HG02943 (cell line): ENCODE measurements around the gene POC5.

ENCODE experiments used
- ATAC-seq: cut with Tn5 transposase; IDR thresholded peaks from one replicate; pipeline ENCODE4 v1.9.1; 2021; ENCODE audit warnings: mild to moderate bottlenecking, low read depth, moderate library complexity; ENCODE audit not compliant: unreplicated experiment

The POC5 gene

GRCh38 chr5:75662061-75662460 lies 55.2 kb downstream of the POC5 start:
- ATAC-seq, result no peak

GRCh38 chr5:75660678-75661465 lies 56.4 kb downstream of the POC5 start:
- ATAC-seq, result no peak

DNA sequence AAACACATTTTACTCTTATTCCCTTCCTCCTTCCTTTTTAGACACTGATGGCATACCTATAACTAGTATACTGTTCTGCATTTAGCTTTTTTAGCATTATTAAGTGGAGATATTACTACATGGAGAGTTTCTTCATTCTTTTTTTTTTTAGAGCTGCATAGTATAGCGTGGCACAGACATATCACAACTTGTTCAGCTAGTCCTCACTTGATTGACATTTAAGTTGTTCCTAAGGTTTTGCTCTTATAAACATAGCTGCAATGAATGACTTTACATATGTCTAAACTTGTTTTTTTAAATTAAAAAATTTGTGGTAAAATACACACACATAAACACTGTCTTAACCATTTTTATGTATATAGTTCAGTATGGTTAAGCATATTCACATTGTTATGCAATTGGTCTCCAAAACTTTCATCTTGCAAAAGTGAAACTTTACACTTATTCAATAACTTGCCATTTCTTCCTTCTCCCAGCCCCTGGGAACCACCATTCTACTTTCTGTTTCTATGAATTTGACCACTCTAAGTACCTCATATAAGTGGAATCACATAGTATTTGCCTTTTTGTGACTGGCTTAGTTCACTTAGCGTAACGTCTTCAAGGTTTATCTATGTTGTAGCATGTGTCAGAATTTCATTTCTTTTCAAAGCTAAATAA lies 57.3 kb downstream of the POC5 start:
- ATAC-seq, result no peak

DNA sequence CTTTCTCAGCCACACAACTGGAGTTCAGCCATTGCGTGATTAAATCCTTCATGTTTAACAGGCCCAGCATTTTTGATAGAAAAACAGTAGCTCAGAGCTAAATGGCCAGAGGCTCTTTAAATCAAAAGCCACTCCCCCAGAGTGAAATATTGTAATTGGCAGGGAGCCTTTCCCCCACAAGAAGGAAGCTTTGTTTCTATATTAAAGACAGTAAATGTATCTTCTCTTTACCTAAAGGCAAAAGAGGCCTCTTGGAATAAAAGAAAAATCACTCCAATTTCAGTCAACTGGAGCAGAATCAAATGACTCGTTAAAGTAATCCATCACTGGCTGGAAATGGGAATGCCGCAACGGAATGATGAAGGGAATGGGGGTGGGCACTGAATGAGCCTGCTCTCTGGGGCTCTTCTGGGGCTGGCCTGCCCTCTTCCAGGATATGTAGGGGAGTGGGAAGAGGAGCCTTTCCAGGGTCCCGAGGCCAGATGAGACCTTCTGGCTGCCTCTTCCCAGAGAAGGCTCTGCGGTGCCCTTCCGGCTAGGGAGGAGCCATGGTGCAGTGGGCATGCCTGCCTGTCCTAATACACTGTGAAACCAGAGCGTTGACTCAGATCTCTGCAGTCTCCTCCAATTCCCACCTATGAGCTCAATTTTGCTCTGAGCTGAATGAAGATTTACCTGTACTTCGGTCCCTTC lies 60.8 kb downstream of the POC5 start:
- no peak for ATAC-seq

DNA sequence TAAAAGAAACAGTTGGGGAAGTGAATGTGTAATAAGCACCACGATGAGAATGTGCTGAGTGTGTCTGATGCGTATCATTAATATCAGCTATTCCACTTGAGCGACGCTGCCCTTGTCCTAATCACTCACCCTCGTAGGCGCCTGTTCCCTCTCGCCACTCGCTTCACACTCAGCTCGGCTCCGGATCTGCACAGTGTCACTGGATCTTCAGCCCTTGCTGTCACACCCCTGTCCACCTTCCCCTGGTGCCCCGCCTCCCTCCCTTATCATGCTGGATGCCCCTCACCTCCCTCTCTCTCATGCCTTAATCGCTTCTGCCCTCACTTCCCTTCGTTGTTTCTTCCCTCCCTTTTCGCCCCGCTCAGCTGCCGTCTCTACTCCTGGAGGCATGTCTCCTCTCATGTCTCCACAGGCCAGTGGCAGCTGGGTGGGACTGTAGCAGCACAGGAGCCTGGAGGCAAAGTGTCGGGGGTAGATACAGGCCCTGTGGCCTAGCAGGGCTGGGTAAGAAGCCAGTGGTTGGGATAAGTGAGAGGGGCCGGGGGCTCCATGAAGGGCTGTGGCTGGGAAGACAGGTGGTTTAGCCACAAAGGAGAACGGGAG lies 62.4 kb downstream of the POC5 start:
- no peak for ATAC-seq

GRCh38 chr5:75653521-75653920 lies 63.7 kb downstream of the POC5 start:
- no peak for ATAC-seq

DNA sequence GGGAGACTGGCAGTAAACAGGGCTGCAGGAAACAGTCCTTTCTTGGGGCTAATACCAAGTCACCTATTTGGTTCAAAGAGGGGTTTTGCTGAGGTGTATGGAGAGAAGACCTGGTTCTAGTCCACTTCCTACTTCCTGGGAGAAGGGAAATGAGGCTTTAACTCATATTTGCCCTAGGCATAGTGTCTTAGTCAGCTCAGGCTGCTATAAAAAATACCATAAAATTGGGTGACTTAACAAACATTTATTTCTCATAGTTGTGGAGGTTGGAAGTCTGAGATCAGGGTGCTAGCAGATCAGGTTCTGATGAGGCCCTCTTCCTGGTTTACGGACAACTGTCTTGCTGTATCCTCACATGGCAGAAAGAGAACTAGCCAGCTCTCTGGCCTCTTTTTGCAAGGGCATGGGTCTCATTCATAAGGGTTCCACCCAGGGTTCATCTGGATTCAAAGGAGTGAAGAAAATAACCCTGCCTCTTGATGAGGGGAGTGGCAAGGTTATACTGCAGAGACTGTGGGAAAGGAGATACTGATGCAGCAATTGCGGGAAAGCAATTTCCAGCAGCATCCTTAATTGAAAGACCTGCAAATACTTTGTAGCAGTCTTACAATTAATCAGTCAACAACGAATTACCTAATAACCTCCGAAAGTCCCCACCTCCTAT lies 65.5 kb downstream of the POC5 start:
- ATAC-seq, result no peak

GRCh38 chr5:75648712-75649111 lies 68.5 kb downstream of the POC5 start:
- no peak for ATAC-seq

DNA sequence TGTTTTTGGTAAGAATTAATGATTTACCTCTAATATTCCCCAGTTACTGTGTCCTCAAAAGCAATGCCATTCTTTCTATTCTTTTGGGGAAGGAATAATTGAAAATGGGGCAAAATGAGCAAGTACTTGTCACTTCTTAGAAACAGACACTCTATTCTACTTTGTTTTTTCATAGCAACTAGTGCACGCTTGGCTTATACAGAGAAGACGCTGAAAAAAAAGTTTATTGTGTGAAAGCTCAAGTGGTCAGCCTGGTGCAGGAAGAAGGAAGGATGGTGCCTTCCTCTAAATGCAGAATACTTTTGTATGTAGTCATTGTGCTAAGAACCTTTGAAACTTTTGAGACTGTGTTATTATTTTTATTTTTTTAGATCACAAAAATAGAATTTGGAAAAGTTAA lies 76.4 kb downstream of the POC5 start:
- ATAC-seq, result no peak

DNA sequence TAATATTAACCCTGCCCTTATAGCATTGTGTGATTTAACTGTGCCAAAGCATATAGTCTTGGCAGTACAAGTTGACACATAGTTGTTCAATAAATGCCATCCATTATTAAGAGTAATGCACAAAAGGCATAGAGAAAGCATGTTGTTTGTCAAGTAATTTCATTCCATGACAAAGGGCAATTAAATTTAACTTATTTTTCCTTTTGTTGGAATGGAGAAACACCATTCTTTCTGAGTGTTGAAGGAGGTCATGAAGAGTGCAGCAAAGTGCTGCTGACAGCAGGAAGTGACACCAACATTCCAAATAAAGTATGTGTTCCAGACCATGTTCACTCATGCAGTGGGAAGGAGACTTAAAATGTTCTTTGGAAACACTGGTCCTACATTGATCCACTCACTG lies 76.8 kb downstream of the POC5 start:
- no peak for ATAC-seq

GRCh38 chr5:75639535-75640311 lies 77.5 kb downstream of the POC5 start:
- ATAC-seq, result no peak

DNA sequence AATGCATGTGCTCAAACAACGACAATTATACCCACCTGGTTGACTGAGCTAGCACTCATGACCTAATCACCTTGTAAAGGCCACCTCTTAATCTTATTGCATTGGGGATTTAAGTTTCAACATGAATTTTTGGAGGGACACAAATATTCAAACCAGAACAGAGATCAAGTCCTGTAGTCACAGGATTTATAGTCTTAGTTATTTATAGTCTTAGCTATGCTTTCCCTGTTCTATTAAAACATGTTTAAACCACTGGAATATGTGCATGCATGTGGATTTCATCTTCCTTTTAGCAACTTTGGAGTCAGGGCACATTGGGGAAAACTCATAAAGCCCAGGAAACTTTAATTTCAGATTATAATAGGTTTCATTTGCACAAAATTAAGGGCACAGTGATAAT lies 79.3 kb downstream of the POC5 start:
- no peak for ATAC-seq

GRCh38 chr5:75632321-75632720 lies 84.9 kb downstream of the POC5 start:
- ATAC-seq, result no peak

- no peak for ATAC-seq
These were observed 86.4 kb downstream of the POC5 start for GRCh38 chr5:75630875-75631274.

DNA sequence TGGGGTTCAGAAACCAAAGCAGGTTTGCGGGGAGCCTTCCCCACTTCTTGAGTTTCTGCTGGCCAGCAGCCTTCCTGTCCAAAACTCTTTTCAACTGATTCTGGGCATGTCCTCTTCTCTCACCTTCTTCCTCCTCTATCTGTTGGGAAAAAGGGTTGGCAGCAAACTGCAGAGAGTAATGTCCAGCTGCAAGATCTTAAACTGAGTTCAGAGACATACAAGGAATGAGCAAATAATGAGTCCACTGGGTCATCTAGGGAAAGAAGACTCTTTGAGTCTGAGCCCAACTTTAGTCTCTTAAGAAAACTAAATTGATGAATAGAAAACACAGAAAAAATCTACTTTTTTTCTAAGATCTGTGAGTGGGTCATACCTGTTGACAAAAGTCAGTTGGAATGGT lies 89.4 kb downstream of the POC5 start:
- ATAC-seq, result no peak

DNA sequence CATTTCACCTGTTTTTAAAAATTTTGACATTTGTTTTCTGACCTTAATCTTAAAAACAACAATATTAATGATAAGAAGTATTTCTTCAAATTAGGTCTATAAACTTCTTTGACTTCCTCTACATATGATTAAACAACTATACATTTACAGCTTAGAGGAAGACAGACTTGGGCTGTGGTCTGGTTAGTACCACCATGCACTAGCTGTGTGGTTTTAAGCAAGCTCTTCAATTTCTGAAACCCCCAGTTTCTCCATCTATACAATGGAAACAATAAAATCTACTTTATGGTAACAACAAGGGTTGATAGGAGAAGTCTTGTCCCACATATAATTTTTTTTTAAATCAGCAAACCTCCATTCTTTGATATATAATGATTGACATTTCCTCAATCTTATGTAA lies 90.3 kb downstream of the POC5 start:
- ATAC-seq, result no peak
